GM18873 (cell line): ENCODE results near the gene GPR152.

Source experiments
- ATAC-seq: cut with Tn5 transposase; IDR thresholded peaks from one replicate; pipeline ENCODE4 v1.9.1; 2021; ENCODE audit warnings: mild to moderate bottlenecking, moderate library complexity, moderate number of reproducible peaks; ENCODE audit not compliant: unreplicated experiment, low FRiP score

Gene GPR152

DNA sequence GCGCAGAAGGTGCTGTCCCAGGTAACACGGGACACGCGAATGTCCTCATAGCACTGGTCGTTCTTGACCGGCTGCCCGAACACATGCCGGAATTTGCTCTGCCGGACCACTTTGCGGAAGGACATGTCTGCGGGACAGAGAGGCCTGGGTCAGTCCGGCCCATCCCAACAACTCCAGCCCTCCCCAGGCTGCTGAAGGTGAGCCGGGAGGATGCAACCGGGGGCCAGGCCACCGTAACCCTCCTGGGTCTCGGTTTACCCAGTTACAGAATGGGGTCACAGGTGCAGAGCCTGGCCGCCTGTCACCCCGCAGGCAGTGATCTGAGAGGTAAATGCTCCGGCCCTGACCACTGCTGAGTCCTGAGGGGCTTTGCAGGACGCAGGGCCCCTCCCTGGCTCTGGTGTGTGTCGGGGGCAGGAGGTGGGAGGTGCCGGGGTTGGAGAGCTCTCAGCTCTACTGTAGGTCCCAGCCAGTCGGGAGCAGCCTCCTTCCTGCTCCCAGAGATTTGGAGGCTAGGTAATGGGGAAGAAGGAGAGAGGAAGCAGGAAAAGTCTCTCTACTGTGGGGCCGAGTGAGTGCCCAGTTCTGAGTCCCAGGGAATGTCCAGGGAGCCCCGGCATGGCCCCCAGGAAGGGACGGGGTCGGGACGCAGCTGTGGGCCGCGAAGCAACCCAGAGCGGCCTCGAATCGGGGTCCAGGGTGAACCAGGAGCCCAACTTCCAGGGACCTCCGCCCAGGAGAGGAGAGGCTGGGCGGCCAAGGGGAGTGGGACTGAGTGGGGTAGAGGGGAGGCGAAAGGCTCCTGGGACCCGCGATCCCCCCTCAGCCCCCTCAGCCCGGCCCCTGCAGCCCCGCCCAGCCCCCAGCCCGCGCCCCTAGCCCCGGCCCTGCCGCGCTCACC lies 9.8 kb downstream of the GPR152 start:
- ATAC-seq, result no peak

DNA sequence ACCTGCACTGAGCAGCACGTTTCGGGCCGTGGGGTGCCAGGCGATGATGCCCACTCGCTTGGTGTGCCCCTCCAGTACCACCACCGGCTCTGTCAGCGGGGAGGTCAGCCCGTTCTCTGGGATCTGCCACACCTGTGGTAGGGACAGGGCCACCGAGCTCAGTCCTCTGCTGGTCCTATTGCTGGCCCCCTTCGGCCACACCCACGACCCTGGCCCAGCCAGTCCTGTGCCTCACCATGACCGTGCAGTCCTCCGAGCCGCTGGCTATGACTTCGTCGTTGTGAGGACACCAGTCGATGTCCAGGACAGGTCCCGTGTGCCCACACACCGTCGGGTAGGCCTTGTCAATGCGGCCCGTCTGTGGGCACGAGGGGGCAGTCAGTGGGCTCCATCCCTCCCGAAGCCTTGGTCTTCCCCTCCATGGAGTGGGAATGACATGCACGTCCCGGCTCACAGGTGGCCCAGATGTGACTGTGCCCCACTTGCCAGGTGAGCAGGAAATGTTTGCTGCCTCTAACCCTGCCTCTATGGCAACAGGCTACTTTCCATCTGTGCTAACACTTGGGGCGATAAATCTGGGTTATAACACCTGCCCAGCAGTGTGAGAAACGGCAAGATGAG lies 10.7 kb downstream of the GPR152 start:
- ATAC-seq, result no peak

DNA sequence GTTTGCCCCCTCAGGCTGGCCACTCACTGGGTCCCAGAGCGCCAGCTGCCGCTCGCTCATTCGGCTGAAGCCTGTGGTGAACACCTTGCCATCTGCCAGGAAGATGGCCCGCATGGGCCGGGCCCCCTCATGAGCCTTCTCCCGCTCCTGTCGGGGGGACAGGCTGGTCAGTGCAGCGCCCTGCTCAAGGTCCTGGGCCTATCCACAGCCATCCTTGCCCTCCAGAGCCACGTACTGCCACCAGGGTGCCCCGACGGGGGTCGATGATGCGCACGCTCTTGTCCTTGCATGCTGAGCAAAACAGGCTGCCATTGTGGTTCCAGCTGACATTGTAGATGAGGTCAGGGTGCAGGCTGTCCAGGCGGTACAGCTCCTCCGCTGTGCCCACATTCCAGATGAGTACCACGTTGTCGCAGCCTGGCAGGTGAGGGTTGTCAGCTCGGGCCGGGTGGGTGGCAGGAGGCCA lies 11.4 kb downstream of the GPR152 start:
- no peak for ATAC-seq

DNA sequence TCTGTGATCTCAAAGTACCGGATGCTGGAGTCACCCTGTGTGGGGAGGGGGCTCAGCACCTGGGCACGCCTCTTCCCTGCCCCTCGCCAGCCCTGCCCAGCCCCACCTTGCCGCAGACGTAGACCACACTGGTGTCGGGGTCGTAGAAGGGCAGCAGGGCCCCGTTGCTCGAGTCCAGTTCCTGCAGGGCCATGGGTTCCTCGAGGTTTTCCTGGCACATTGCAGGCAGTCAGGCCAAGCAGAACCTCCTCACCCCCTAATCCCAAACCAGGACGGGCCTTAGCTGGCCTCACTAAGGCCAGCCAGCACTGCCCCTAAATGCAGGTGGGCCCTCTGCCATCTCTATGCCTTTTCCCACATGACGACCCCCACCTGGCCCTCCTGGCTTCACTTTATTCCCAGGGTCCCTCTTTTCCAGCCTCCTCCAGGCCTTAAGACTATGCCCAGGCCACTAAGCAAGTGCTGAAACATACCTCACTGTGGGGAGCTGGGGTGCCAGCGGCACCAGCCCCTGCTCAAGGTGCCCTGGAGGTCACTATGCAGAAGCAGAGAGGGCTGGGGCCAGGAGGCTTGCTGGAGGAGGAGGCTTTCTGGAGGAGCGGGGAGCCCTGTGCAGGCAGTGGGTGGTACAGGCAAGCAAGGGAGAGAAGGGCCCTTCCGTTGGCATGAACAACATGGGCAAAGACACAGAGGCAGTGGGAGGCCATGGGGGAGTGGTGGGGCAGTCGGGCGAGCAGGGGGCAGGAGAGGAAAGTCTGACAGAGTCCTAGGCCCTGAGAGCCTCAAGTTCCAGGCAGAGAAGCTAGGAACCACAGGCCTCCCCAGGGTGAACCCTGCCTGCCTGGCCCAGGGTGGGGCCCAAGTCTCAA lies 12.1 kb downstream of the GPR152 start:
- ATAC-seq, result no peak

DNA sequence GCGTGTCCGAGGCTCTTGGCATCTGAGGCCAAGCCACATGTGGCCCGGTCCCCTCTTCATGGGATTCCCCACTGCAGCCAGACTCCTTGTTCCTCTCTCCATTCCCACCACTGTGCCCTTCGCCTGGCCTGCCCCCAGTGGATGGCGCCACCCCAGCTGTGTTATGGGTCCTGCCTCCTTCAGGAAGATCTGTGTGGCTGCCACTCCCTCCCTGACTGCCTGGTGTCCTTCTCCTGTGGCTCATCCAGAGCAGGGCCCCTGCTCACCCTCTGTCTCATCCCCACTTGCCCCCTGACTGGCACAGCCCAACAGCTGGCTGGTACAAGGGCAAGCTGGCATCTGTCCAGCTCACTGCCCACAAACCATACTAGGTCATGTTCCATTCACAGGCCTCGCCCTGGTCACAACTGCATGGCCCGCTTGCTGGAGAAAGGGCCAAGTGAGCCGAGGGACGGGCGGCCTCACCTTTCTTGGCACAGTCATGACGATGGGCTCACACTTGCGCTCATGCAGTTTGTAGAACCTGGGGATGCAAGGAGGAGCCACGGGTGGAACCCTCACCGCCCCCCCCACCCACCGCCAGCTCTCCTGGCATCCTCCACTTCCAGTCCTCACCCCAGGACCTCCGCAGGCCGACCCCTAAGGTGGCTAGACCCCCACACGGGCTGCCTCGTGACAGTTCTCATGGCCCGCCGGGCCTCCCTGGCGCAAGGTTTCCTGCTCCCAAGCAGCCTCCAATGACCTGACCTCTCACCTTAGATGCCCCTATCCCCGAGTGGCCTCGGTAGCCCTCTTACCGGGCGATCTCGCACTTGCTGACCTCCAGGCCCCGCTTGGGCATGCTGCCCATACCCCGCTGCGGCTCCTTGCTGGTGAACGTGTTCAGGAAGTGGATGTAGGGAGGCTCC lies 13.0 kb downstream of the GPR152 start:
- no peak for ATAC-seq

DNA sequence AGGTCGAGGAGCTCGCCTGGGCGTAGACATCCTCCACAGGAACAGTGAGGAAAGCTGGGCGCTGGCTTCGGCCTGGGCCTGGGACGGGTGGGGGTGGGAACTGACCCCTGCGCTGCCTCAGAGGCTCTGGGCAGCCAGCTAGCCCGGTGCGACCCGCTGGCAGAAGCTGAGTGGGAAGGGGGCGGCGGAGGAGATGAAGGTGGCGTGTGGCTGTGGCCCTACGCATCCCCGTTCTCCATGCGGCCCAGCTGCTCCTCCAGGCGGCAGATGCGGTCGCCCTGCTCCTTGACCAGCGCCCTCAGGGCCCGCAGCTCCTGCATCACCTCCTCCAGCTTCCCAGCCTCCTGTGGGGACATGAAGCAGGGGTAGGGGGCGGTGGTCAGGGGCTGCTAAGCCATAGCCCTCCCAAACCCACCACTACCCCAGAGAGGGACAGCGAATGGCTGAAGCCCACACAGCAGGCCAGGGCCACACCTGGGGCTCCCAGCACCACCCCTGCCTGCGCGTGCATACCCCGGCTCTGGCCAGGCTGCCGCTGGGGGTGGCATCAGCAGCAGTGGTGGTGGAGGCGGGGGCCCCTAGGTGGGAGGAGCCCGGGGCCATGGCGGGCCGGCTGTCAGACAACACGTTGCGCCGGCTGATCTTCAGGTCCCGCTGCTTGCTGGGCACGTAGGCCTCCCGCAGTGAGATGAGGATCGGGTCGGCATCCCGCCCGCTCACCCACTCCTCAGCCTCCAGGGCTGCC lies 14.2 kb downstream of the GPR152 start:
- ATAC-seq, result no peak

DNA sequence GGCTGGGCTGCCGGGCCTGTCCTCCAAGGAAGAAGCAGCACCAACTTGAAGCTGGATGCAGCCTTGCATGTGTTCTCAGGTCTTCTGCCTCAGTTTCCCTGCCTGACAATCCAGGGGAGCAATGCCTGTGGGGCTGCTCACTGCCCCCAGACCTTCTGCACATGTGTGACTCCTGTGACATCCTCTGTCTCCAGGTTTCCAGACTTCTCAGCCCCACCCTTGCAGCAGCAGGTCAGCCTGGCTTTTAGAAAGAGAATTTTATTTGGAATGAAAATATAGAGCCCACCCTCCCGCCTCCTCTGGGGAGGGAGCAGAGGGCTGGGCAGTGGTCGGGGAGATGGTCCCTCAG lies 14.7 kb downstream of the GPR152 start:
- ATAC-seq, result no peak

DNA sequence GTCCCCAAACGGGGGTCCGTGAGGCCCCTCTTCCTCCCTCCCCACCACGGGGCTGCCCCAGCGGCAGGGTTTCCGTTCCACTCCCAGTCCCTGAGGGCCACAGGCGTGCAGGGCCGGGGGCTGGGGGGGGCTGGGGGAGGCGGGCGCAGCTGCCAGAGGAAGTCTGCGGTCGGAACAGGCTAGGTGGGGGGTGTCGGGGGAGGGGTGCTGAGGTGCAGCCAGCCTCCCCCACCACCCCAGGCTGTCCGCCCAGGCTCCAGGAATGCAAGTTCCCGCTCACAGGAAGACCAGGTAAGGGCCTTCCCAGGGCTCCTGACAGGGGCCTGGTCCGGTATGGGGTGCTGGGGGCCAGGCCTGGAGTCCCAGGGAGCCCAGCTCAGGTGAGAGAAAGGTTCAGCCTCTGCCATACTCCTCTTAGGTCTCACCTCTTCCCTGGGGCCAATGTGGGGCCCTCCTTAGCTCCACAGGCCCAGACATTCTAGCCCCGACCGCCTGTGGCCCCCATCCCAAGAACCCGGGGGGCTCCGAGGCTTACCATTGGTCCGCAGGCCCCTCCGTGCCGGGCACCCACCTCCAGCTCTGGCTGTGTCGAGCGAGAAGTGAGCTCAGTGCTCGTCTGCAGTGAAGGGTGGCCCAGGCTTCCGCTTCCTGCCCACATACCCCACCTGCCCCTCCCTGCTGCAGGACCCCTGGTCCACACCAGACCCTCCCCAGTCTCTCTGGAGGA lies 15.3 kb downstream of the GPR152 start, which contains the start of gene PTPRCAP:
PTPRCAP (minus strand) TSS at position 601 of the 727 bp plus-strand sequence; CDS start at position 538, 63 bp downstream.
- no peak for ATAC-seq

DNA sequence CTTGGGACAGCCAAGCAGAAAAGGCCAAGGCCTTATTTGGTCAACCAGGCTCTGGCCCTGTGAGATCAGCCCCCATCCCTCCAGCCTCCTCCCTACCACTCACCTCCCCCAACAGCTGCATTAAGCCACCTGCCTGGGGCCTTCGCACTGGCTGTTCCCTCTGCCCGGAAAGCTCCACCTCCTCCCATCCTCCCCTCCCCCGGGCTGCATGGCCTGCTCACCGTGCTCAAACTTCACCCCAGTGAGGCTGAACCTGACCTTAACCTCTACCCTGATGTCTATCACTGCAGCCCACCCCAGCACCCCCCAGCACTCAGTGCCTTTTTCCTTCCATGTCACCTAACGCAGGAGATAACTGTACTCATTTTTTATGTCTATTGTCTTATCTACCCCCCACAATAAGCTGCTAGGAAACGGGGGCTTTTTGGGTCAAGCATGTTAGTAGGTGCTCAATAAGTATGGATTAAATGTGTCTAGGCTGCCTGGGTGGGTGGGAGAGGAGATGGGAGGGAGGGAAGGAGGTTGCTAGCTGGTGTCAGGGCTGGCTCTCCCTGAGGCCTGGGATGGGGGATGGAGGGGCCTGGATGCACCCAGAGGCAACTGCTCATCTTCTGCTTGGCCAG lies 16.0 kb downstream of the GPR152 start:
- ATAC-seq, result no peak

DNA sequence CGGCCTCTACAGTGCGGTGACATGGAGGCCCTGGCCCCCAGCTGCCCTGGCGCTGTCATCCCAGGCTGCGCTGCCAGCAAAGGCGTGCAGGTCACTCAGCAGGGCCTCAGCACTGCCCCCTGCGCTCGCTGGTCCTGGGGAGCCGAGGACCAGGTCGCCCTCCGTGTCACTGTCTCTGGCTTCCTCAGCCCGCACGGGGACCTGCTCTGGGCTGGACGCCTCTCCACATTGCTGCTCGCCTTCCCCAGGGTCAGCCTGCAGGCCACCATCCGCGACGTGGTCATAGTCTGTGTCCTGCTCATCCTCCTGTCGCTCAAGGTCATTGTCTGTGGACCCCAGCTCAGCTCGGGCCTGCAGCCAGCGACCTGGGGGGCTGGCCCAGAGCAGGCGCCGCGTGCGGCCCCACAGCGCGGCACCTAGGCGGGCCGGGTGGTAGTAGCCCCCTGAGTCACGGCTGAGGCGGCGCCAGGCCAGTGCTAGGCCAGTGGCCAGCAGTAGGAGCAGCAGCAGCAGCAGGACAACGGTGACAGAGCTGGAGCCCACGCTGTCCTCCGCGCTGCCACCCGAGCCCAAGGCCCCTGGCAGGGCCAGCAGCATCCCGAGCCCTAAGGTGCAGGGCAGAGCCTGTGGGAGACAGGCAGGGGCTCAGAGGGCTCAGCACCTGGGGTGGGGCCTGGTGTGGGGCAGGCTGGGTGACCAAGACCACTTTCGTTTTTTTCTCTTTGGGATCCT lies 16.6 kb downstream of the GPR152 start:
- no peak for ATAC-seq

DNA sequence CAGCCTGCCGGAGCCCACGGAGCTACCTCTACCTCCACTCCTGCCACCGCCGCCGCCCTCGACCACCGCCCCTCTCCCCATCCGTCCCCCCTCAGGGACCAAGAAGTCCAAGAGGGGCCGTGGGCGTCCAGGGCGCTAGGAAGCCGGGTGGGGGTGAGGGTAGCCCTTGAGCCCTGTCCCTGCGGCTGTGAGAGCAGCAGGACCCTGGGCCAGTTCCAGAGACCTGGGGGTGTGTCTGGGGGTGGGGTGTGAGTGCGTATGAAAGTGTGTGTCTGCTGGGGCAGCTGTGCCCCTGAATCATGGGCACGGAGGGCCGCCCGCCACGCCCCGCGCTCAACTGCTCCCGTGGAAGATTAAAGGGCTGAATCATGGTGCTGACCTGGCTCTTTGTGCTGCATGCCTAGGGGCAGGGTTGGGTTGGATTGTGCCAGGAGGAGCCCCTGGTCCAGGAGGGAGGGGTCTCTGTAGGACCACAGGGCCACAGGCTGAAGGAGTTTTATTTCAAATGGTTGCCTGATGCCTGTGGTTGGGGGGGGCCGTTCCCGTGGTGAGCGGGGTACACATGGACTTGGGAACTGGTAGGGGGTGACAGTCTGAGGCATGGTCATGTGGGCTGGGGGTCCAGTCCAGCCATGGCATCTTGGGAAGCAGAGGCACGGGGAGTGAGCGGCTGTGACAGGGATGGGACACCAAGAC lies 17.4 kb downstream of the GPR152 start:
- ATAC-seq, result no peak

DNA sequence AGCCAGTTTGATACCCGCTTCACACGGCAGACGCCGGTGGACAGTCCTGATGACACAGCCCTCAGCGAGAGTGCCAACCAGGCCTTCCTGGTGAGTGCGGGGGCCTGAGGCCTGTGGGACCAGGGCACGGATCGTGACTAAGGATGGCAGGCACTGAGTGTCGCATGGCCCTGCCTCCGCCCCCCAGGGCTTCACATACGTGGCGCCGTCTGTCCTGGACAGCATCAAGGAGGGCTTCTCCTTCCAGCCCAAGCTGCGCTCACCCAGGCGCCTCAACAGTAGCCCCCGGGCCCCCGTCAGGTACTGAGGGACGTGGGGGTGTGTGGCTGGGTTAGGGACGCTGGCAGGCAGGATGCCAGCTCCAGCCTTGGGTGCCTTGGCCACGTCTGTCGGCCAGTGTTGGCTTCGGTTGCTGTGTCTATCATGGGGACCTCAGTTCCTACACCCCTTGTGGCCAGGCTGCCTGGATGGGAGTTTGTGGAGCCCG lies 18.1 kb downstream of the GPR152 start:
- no peak for ATAC-seq

DNA sequence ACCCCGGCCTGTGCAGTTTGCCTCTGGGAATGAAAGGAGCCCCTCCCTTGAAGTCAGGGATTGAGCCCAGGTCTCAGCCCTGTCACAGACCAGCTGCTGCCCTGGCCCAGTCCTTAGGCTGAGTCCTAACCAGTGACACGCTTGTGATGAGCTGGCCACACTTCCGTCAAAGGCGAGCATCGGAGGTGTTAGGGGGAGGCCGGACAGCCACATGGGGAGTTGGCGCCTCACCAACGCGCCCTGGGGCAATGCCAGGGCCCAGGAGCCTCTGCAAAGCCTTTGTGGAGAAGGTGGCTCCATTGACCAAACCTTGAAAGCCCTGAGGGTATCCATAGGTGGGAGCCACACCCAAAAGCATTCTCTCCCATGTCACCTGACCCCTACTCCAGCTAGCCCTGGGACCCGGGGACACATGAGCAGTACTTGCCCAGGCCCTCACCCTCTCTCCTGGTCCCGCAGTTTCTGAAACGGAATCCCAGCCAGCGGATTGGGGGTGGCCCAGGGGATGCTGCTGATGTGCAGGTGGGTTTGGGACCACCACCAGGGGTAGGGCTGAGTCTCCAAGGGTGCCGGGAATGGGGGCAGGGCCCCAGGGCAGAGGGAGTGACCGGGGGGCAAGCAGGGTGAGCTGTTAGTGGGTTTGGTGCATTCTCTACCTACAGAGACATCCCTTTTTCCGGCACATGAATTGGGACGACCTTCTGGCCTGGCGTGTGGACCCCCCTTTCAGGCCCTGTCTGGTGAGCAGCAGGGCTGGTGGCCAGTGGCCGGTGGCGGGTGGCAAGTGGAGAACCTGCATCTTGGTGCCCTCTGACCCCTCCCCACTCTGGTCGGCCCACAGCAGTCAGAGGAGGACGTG lies 18.8 kb downstream of the GPR152 start:
- ATAC-seq, result no peak

DNA sequence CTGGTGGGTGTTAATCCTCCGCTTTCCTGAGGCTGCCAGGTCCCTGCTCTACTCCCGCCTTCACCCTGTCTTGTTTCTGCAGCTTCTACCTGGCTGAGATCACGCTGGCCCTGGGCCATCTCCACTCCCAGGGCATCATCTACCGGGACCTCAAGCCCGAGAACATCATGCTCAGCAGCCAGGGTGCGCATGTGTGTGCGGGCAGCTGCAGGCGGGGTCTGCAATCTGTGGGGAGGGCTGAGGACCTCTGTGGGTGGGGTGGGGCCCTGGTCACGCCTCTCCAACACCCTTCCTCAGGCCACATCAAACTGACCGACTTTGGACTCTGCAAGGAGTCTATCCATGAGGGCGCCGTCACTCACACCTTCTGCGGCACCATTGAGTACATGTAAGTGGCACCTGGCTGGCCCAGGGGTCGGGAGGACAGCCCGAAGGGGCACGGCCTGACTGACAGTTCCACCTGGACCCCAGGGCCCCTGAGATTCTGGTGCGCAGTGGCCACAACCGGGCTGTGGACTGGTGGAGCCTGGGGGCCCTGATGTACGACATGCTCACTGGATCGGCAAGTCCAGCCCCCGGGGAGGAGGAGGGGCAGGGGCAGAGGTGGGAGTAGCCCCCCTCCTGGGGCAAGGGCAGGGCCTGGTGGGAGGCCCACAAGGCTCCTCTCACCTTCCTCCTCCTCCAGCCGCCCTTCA lies 19.7 kb downstream of the GPR152 start:
- ATAC-seq, result no peak
